ENCODE data around the gene AFF3. TPM values are rescaled to one million over a fixed set of nuclear protein-coding genes. Genes with fewer than 3 reads are reported as not detected.
"Not testable (repeated sequence)": the region's sequence is repeated elsewhere in the genome, so short reads cannot be mapped to it uniquely, and the experiment has no call there.

Gene AFF3
- total RNA-seq, 1 donor from 2014 or later, result 12.2 TPM

- H3K4me3 Mint-ChIP-seq (ENCODE audit: unreplicated experiment); DNase-seq (ENCODE audit: low spot score); H3K9me3 Mint-ChIP-seq (ENCODE audit: unreplicated experiment); H3K27ac Mint-ChIP-seq (ENCODE audit: unreplicated experiment); H3K4me1 Mint-ChIP-seq (ENCODE audit: unreplicated experiment); H3K36me3 Mint-ChIP-seq (ENCODE audit: low read depth, unreplicated experiment); H3K27me3 Mint-ChIP-seq (ENCODE audit: unreplicated experiment): not testable (repeated sequence)
These were observed 60.0 kb downstream of the AFF3 start for GRCh38 chr2:100082302-100082978.

DNA sequence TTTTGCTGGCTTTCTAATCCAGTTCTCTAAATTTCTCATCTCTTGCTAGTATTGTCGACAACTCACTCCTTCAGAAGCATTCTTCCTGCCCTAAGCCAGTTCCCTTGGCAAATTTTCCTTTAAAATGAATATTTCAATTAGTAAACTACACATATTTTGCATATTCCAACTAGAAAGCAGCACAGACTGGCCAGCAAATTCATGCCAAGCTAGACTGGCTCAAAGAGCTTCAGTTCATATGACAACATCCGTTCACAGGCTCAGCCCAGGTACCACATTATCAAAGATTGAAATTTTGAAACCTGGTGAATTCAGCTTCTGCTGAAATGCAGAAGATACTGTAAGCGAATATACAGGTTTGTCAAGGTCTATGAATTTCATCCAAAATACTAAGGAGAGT is 64.5 kb downstream of the AFF3 start:
- Mint-ChIP-seq H3K27ac (ENCODE audit: unreplicated experiment) (no peak overlapping the region), H3K9me3 (ENCODE audit: unreplicated experiment) (no peaks in the 10 kb centered on the region), H3K4me1 (ENCODE audit: unreplicated experiment) (no peaks in the 10 kb centered on the region), H3K36me3 (ENCODE audit: low read depth, unreplicated experiment) (no peaks in the 10 kb centered on the region), H3K4me3 (ENCODE audit: unreplicated experiment) (no peak overlapping the region), H3K27me3 (ENCODE audit: unreplicated experiment) (no peaks in the 10 kb centered on the region)
- TF ChIP-seq, protein P1, sequence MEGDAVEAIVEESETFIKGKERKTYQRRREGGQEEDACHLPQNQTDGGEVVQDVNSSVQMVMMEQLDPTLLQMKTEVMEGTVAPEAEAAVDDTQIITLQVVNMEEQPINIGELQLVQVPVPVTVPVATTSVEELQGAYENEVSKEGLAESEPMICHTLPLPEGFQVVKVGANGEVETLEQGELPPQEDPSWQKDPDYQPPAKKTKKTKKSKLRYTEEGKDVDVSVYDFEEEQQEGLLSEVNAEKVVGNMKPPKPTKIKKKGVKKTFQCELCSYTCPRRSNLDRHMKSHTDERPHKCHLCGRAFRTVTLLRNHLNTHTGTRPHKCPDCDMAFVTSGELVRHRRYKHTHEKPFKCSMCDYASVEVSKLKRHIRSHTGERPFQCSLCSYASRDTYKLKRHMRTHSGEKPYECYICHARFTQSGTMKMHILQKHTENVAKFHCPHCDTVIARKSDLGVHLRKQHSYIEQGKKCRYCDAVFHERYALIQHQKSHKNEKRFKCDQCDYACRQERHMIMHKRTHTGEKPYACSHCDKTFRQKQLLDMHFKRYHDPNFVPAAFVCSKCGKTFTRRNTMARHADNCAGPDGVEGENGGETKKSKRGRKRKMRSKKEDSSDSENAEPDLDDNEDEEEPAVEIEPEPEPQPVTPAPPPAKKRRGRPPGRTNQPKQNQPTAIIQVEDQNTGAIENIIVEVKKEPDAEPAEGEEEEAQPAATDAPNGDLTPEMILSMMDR (IDR thresholded peaks at IDR 0.05; ENCODE audit: unreplicated experiment), result no peak
- no peak for DNase-seq (ENCODE audit: low spot score)

- no peaks in the 10 kb centered on the region for H3K36me3 Mint-ChIP-seq (ENCODE audit: low read depth, unreplicated experiment)
- DNase-seq (ENCODE audit: low spot score), result no peak
- no peaks in the 10 kb centered on the region for H3K9me3 Mint-ChIP-seq (ENCODE audit: unreplicated experiment)
- H3K4me3 Mint-ChIP-seq (ENCODE audit: unreplicated experiment), result no peak overlapping the region
- H3K27ac Mint-ChIP-seq (ENCODE audit: unreplicated experiment), result no peak overlapping the region
- TF ChIP-seq, protein P1 (IDR thresholded peaks at IDR 0.05; ENCODE audit: unreplicated experiment), result no peak
- H3K27me3 Mint-ChIP-seq (ENCODE audit: unreplicated experiment), result peaks cover 2% of the 10 kb centered on the region
- no peaks in the 10 kb centered on the region for H3K4me1 Mint-ChIP-seq (ENCODE audit: unreplicated experiment)
These were observed 64.9 kb downstream of the AFF3 start for GRCh38 chr2:100077456-100077855.

DNA sequence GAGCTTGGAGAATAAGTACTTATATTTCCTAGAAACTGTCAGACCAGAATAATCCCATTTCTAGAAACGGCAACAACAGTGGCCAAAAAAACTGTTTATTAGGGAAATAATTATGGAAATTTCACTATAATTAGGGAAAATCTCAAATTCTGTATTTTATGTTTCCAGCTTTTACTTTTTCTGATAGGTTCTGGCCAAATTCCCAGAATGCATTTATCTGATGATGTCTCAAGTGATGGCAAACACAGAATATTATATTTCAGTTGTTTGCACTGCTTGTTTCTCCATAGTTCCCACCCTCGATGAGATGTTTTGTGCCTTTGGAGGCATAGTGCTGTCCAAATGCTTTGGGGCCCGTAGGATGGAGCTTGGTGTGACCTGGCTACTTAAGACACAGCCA is 66.9 kb downstream of the AFF3 start:
- Mint-ChIP-seq H3K4me1 (ENCODE audit: unreplicated experiment) (no peaks in the 10 kb centered on the region), H3K27ac (ENCODE audit: unreplicated experiment) (no peak overlapping the region), H3K36me3 (ENCODE audit: low read depth, unreplicated experiment) (no peaks in the 10 kb centered on the region), H3K4me3 (ENCODE audit: unreplicated experiment) (no peak overlapping the region), H3K27me3 (ENCODE audit: unreplicated experiment) (peaks cover 2% of the 10 kb centered on the region), H3K9me3 (ENCODE audit: unreplicated experiment) (no peaks in the 10 kb centered on the region)
- DNase-seq (ENCODE audit: low spot score), result no peak
- TF ChIP-seq, protein P1 (IDR thresholded peaks at IDR 0.05; ENCODE audit: unreplicated experiment), result no peak

- TF ChIP-seq, protein P1 (IDR thresholded peaks at IDR 0.05; ENCODE audit: unreplicated experiment), result no peak
- peaks cover 2% of the 10 kb centered on the region for H3K27me3 Mint-ChIP-seq (ENCODE audit: unreplicated experiment)
- no peaks in the 10 kb centered on the region for H3K9me3 Mint-ChIP-seq (ENCODE audit: unreplicated experiment)
- no peaks in the 10 kb centered on the region for H3K4me1 Mint-ChIP-seq (ENCODE audit: unreplicated experiment)
- DNase-seq (ENCODE audit: low spot score), result no peak
- H3K27ac Mint-ChIP-seq (ENCODE audit: unreplicated experiment), result no peak overlapping the region
- no peaks in the 10 kb centered on the region for H3K36me3 Mint-ChIP-seq (ENCODE audit: low read depth, unreplicated experiment)
- H3K4me3 Mint-ChIP-seq (ENCODE audit: unreplicated experiment), result no peak overlapping the region
These were observed 69.3 kb downstream of the AFF3 start for GRCh38 chr2:100073110-100073509.
